GM21737 (cell line): Measurements from ENCODE around the gene ATN1.
A peak's percentile ranks its signal among the peaks of the same experiment; 100 is the strongest.
"Not testable (repeated sequence)": the region's sequence is repeated elsewhere in the genome, so short reads cannot be mapped to it uniquely, and the experiment has no call there.

Source experiments
- ATAC-seq: cut with Tn5 transposase; IDR thresholded peaks from one replicate; pipeline ENCODE4 v1.9.1; 2021; ENCODE audit warnings: mild to moderate bottlenecking, moderate library complexity; ENCODE audit not compliant: unreplicated experiment

Gene ATN1

DNA sequence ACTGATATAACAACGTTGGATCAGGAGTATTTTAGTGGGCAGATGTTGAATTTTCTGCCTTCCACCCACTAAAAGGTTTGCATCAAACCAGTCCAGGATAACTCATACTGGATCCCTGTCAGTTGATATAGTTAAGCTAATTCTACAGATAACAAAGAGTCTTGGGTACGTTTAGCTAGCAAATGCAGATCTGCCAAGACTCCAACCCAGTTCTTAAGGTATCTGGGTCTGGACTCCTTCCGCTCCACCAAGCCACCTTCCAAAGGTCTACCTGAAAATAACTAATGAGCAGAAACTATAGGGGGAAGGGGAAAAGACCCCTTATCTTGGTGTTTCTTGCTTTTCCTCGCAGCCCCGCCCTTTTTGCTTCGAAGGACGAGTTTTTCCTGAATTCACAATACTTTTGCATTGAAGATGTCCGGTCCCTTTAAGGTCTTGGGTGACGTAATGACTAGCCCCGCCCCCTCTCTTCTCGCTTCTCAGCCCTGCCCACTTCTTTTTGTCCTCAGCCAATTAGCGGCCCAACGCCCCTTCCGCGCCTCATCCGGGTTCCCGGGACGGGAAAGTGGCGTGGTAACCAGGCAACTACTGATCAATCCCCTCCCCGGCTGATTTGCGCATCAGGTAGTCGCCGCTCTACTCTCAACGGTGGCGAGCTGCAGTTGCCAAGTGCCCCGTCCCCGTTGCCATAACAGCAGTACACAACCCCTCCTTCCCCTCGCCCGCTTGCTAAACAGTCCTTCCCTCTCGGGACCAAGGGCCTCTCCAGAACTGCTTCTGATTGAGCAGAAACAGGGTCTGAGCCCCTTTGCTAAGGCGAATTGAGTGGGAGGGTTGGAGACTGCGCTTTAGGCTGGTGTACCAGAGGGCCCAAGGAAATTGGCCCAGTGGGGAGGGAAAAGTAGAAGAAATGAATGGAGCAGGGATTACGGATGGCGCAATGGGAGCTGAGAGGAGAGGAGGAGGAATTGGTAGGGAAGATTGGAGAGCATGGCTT lies 23.2 kb upstream of the ATN1 start, which contains the start of gene LRRC23:
Gene LRRC23 (plus strand): TSS at position 543 of the 997 bp plus-strand sequence. CDS start 812 bp downstream, outside the sequence.
- ATAC-seq = peak; percentile 88

DNA sequence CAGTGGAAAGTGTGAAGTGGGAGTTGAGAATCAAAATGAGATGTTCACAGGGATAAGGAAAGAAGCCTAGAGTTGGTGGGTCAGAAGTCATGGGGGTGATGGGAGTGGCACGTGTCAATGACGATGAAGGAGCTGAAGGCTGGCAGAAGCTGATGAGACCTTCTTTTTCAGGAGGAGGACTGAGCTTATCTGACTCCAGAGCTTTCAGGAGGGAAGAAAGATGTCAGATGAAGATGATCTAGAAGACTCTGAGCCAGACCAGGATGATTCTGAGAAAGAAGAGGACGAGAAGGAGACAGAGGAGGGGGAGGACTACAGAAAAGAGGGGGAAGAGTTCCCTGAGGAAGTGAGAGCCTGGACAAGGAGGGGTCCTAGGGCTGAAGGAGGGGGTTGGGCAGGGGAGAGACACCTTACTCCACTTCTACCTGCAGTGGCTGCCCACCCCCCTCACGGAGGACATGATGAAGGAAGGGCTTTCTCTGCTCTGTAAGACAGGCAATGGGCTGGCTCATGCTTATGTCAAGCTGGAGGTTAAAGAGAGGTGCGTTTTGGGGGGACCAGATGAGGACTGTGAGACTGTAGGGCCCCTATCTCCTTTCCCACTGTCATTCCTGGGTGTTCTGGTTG lies 22.2 kb upstream of the ATN1 start:
- ATAC-seq = no peak

DNA sequence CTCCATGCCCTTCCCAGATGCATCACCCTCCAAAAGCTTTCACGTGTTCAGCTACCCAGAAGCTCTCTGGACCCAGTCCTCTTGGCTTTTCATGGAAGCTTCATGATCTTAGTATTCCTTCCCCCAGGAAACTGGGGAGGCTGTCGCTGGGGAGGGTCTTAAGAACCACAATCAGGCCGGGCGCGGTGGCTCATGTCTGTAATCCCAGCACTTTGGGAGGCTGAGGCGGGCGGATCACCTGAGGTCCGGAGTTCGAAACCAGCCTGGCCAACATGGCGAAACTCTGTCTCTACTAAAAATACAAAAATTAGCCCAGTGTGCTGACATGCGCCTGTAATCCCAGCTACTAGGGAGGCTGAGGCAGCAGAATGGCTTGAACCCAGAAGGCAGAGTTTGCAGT lies 19.6 kb upstream of the ATN1 start:
- not testable (repeated sequence) for ATAC-seq

DNA sequence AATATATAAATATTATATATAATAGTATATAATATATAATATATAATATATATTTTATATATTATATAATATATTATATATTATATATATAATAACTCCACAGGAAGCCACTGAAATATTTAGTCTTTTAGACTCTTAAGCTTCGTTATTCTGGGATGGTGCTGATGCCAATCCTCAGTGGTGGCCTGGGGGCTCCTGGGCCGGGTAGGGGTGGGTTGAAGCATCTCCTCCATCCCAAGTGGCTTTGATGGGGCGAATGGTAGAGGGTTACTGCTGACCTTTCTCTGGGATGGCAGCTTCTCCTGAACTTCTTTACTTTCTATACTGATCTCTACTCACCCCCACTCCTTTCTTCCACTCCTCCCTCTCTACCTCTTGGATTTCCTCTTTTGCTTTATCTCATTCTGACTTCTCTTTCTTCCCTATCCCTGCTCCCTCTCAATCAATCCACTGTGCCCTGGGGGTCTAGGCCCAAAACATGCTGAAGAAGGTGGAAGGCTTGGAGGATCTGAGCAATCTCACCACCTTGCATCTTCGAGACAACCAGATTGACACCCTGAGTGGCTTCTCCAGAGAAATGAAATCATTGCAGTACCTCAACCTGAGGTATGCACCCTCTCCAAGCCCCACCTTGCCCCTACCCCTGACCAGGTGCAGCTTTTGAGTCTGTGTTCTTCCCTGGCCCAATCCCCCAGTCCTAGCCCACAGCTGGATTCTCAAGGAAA lies 18.2 kb upstream of the ATN1 start:
- no peak for ATAC-seq

DNA sequence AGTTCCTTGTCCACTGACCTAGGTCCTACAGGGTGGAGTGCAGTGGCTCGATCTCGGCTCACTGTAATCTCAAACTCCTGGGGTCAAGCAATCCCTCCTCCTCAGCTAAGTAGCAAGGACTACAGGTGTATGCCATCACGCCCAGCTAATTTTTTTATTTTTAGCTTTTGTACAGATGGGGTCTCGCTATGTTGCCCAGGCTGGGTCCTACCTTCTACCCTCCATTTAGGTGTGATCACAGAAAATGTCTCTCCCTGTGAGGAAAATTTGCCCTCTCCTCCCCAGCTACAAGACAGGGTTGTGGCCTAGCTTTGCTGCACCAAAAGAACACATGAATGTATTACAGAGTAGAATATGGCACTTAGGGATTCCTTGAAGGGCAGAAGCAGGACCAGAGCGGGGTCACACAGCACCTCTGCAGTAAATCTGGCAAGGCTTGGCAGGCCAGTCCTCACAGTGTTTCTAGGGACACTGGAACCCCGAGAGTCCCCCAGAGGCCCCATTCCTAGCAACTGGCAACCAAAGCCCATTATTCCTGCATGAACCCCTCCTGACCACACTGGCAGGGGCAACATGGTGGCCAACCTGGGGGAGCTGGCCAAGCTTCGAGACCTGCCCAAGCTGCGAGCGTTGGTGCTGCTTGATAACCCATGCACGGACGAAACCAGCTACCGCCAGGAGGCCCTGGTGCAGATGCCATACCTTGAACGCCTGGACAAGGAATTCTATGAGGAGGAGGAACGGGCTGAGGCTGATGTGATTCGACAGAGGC lies 15.4 kb upstream of the ATN1 start:
- no peak for ATAC-seq

DNA sequence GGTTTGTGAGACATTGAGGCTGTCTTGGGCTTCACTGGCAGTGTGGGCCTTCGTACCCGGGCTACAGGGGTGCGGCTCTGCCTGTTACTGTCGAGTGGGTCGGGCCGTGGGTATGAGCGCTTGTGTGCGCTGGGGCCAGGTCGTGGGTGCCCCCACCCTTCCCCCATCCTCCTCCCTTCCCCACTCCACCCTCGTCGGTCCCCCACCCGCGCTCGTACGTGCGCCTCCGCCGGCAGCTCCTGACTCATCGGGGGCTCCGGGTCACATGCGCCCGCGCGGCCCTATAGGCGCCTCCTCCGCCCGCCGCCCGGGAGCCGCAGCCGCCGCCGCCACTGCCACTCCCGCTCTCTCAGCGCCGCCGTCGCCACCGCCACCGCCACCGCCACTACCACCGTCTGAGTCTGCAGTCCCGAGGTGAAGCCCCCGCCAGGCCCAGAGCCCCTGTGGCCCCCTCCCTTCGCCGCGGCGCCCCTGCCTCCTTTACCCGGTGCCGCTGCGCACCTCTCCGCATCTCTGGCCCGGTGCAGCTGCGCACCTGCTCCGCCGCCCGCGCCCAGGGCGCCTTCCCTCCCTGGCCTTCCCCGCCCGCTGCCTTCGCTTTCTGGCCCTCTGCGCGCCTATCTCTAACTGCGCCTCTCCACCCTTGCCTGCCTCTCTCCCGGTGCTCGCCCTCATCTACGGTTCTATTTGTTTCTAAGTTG lies 13.4 kb upstream of the ATN1 start, which contains the start of gene ENO2:
Gene ENO2 (plus strand): TSS at position 335 of the 701 bp plus-strand sequence. CDS start 1,253 bp downstream, outside the sequence.
- peak; percentile 61 for ATAC-seq

DNA sequence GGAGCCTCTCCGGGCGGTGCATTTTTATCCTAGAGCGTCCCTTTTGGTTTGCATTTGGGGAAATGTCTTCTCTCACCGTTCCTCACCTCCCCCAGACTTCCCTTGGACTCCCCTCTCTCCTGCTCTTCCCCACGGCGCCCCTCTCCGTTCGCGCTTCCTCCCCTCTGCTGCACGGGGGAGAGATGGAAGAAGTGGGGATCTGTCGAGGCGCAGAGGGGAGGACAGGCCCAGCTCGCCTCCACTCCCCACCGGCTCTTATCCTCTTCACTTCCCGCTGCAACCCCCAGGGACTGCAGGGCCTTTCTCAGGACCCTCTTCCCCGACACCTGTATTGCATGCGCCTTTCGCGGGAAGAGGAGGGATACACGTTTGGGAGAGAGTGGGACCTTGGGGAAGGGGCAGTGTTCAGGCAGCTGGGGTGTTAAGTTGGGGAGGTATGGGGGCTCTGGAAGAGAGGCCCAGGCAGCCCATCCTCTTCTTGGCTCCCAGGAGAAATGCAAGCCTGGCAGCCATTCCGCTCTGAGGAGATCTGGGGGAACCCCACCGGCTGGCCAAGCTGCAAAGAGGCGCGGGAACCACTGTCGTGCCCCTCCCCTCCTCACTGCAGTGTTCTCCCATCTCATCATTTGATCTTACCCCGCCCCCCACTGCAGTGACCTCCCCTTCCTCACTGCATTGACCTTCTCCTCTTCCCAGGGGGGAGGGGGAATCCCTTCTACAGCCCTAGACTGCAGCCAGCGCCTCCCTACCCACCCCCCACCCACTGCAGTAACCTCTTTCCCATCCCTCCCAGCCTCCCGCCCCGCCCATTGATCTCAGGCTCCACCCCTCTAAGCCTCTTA lies 12.6 kb upstream of the ATN1 start:
- no peak for ATAC-seq

DNA sequence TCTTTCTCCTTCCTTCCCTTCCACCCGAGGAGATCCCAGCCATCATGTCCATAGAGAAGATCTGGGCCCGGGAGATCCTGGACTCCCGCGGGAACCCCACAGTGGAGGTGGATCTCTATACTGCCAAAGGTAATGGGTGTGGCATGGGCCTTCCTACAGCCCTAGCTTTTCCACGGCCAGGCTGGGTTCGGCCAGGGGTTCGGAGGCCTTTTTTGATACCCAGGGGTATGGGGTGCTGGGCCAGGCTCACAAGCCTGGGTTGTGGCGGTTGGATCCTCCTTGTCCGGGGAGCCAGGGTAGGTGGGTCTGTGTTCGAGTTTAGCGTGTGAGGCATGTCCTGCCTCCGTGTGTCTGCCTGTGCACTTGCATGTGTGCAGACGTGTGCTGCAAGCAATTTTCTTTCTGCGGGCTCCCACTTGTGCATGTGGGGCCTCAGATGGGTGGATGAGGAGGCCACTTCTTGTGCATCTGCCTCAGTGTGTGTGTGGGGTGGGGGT lies 11.9 kb upstream of the ATN1 start:
- no peak for ATAC-seq

DNA sequence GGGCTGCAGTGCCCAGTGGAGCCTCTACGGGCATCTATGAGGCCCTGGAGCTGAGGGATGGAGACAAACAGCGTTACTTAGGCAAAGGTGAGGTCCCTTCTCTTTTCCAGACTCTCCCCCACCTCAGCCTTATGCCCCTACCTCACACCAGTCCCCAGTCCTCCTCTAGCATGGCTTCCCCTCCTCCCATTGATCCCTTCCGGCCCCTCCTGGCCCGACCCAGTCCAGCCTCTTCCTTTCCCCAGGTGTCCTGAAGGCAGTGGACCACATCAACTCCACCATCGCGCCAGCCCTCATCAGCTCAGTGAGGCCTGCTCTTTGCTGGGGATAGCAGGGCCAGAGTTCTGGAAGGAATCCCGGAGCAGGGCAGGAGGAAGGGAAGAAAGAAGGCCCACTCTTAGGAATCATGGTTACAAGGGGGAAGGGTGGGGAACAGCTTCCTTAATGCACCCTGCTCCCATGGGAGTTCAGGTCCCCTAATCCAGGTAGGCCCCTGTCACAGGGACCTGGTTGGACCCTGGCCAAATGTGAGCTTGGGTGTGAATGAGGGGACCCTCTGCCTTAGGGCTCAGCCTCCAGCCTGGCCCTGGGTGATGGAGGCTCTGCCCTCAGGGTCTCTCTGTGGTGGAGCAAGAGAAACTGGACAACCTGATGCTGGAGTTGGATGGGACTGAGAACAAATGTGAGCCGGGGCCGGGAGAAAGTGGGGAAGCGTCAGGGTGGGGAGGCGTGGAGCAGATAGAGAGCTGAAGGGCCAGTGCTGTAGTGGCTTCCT lies 11.1 kb upstream of the ATN1 start:
- no peak for ATAC-seq

DNA sequence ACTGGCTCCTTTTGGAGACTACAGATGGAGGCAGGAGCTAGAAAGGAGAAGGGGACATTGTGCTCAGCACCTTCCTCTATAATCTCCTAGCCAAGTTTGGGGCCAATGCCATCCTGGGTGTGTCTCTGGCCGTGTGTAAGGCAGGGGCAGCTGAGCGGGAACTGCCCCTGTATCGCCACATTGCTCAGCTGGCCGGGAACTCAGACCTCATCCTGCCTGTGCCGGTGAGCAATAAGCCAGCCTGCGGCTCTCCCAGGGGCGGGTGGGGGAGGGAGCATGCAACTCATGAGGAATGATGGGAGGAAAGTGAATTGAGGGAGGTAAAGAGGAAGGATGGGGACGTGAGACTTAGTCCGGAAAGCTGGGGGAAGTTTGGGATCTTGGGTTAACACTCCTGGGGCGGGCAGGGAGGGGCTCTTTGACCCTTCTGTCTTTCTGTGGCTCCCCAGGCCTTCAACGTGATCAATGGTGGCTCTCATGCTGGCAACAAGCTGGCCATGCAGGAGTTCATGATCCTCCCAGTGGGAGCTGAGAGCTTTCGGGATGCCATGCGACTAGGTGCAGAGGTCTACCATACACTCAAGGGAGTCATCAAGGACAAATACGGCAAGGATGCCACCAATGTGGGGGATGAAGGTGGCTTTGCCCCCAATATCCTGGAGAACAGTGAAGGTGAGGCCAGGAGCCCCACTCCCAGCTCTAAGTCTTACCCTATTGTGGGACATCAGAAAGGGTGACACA lies 10.1 kb upstream of the ATN1 start:
- no peak for ATAC-seq

DNA sequence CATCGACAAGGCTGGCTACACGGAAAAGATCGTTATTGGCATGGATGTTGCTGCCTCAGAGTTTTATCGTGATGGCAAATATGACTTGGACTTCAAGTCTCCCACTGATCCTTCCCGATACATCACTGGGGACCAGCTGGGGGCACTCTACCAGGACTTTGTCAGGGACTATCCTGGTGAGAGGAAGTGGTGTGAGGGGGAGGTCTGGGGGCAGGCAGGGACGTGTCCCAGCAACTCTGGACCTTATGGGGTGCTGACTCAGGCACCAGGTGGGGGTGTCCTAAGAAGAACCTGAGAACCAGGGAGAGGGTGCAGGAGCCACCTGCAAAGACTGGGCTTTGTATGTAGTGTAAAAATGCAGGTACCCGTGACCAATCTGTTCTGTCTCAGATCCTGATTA lies 8.2 kb upstream of the ATN1 start:
- ATAC-seq = no peak

DNA sequence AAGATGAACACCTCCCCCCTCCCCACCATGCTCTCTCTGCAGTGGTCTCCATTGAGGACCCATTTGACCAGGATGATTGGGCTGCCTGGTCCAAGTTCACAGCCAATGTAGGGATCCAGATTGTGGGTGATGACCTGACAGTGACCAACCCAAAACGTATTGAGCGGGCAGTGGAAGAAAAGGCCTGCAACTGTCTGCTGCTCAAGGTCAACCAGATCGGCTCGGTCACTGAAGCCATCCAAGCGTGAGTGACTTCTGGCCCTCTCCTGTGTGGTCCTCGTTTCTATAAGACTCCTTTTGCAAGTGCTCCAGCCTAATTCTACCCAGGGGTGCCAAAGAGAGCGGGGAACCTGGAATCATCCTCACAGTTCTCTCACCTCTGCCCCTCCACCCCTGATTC lies 6.2 kb upstream of the ATN1 start:
- ATAC-seq = no peak

DNA sequence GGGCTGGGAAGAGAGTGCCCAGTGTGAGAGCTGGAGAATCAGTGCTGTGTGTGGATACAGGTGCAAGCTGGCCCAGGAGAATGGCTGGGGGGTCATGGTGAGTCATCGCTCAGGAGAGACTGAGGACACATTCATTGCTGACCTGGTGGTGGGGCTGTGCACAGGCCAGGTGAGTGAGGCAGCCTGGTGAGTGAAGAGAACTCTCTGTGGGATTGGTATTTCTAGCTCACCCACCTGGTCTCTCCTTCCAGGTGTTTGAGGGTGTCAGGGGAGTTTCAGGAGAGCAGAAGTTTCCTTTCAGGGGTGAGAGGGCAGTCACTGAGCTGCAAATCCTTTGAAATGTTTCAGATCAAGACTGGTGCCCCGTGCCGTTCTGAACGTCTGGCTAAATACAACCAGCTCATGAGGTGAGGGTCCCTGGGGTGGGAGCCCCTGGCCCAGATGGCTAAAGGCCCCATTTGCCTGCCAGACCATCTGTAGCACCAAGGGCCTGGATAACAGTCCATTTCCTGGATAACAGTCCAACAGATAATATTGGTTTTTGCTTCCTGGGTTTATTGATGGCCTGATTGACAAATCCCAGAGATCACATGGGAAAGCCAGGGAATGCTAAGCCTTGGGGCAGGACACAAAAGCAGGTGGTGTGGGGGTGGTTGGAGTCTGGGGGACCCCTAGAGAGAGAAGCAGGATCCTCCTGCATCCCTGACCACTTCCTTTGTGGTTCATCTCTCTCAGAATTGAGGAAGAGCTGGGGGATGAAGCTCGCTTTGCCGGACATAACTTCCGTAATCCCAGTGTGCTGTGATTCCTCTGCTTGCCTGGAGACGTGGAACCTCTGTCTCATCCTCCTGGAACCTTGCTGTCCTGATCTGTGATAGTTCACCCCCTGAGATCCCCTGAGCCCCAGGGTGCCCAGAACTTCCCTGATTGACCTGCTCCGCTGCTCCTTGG lies 5.5 kb upstream of the ATN1 start:
- ATAC-seq = no peak

DNA sequence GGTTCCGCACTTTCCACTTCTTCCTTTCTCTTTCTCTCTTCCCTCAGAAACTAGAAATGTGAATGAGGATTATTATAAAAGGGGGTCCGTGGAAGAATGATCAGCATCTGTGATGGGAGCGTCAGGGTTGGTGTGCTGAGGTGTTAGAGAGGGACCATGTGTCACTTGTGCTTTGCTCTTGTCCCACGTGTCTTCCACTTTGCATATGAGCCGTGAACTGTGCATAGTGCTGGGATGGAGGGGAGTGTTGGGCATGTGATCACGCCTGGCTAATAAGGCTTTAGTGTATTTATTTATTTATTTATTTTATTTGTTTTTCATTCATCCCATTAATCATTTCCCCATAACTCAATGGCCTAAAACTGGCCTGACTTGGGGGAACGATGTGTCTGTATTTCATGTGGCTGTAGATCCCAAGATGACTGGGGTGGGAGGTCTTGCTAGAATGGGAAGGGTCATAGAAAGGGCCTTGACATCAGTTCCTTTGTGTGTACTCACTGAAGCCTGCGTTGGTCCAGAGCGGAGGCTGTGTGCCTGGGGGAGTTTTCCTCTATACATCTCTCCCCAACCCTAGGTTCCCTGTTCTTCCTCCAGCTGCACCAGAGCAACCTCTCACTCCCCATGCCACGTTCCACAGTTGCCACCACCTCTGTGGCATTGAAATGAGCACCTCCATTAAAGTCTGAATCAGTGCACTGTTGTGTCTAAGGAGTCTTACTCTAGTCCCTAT lies 4.6 kb upstream of the ATN1 start:
- ATAC-seq = no peak

DNA sequence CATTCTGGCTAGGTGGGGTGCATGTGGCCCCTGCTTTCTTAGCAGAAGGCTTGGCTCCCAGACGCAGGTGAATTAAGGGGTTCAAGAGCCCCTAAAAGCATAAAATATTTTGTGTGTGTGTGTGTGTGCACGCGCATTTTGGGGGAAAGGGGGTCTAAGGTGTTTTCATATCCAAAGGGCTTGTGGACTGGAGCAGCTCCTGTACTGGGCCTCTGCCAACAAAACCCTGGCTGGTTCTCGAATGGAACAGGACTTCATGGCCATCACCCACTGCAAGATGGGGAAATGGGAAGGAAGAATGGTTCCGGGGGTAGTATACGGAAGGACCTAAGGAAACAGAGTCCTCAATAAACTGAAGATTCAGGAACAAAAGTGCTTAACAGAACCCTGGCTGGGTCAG lies 3.9 kb upstream of the ATN1 start:
- no peak for ATAC-seq

DNA sequence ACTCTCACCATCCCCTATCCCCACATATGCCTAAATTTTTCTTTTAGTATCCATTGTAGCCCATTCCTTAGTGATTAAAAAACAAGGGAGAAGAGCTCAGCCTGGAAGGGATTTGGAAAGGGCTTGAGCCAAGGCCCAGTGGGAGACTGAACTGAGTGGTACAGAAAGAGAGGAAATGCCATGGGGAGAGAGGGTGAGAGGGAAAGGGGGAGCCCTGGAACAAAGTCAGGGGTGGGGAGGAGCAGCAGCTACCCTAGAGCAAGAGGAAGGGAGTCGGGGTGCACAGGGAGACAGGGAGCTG lies 2.6 kb upstream of the ATN1 start:
- ATAC-seq = no peak
